Skeletal muscle cell (primary cell): ENCODE results near the gene PPP2R2D.

Experiments used
- DNase-seq: peaks from one replicate; pipeline ENCODE4 v3.0.0-alpha.2; 2010; ENCODE audit warnings: low read depth
- H3K4me3 ChIP-seq: 2 replicates; pipeline ENCODE4 v1.5.1; 2011; ENCODE audit warnings: low read depth, mild to moderate bottlenecking, control low read depth, low read length, moderate library complexity

The PPP2R2D gene

DNA sequence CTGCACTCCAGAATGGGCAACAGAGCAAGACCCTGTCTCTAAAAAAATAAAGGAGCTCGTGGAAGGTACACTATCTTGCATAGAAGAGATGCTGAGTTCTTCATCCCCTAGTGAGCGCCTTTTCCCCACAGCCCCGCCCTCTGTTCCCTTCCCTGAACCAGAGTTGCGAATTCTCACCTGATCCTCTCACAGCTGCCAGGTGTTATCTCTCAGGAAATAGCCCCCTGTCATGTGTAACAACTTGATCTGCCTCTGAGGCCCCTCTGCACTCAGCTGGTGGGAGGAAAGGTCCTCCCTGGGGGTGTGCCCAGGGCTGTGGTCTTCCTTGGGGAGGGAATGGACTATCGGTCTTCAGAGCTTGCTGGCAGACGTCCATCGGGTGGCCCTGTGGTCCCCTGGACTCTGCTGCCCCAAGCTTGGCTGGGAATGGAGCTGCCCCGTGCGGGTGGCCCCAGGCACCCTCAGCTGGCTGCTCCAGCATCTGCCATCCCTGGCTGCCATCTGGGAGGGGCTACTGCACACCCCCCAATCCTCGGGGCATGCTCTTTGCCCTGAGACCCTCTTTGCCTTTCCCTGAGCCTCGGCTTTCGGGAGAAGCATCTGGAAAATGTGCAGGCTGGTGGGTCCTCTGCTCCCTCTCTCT, 102.6 kb downstream of the PPP2R2D start:
- no peak for DNase-seq
- no peak overlapping the region for H3K4me3 ChIP-seq

DNA sequence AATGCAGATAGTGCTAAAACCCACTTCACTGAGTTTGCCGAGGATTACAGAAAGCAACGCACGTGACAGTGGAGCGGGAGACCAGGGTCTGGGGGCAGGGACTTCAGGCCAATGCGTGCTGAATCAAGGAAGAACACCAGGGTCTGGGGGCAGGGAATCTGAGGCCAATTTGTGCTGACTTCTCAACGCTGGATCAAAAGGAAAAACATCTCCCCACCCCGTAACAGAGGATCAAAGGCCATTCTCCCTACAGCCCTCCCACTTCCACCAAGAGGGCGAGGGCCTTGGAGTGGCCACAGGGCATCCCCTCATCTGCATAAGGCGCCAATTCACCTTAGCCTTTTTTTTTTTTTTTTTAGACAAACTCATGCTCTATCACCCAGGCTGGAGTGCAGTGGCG, 103.2 kb downstream of the PPP2R2D start:
- no peak for DNase-seq

DNA sequence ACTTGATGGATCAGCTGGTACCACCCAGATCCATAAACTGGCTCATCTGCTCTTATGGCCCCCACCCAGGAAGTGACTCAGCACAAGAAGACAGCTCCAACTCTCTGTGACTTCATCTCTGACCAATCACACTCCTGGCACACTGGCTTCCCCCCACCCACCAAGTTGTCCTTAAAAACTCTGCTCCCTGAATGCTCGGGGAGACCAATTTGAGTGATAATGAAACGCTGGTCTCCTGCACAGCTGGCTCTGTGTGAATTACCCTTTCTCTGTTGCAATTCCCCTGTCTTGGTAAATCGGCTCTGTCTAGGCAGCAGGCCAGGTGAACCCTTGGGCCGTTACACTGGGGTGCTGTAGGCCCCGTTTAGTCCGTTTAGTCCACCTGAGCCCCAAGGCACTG, 104.3 kb downstream of the PPP2R2D start:
- DNase-seq: no peak
- no peak overlapping the region for H3K4me3 ChIP-seq

More for the DNA sequence above, 103.2 kb downstream of the PPP2R2D start:
- no peak overlapping the region for H3K4me3 ChIP-seq

DNA sequence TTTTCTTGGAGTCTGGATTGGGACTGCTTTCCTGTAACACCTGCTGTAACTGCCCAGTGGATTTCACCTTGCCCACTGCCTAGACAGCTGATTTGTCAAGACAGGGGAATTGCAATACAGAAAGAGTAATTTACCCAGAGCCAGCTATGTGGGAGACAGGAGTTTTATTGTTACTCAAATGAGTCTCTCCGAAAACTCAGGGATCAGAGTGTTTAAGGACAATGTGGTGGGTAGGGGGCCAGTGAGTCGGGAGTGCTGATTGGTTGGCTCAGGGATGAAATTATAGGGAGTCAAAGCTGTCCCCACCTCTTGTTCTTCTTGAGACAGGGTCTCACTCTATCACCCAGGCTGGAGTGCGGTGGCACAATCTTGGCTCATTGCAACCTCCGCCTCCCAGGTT, 106.2 kb downstream of the PPP2R2D start:
- no peak overlapping the region for H3K4me3 ChIP-seq

DNA sequence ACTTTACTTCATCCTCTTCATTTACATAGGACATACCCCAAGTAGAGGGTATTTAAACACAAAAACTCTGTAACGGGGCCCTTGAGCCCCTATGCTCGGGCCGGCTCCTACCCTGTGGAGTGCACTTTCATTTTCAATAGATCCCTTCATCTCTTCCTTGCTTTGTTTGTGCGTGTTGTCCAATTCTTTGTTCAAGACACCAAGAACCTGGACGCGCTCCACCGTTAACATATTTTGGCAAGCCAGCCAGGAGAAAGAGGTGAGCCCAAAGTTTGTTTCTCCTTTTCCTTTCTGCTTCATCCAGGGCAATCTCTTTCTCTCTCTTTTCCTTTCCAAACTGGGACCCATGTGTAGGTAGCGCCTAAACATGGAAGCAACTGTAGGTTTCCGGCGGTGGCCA, 106.9 kb downstream of the PPP2R2D start:
- DNase-seq: no peak
- no peak overlapping the region for H3K4me3 ChIP-seq

More for the DNA sequence above, 106.2 kb downstream of the PPP2R2D start:
- no peak for DNase-seq
